Measurements from ENCODE around the gene SMIM10L2A.
"Not testable (repeated sequence)": the region's sequence is repeated elsewhere in the genome, so short reads cannot be mapped to it uniquely, and the experiment has no call there.

The SMIM10L2A gene

DNA sequence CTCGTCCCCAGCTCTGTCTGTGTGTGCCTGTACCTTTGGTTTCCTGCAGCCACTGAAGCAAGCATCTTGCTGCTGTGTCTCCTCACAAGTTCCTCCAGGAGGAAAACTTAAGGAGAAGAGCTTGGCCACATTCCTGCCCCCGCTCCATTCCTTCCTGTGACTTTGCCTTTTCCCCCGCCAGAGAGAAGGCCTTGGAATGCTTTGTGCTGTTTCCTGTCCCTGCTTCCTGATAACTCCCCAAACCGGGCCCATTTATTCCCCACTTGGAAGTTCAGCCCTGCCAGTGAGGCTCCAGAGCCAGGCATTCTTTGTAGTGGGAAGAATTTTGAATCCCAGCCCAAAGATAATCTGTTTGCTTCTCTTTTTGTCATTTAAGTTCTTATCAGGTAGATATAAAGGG is 33.1 kb downstream of the SMIM10L2A start:
- no peak for DNase-seq (ENCODE audit: low read depth, low spot score)

DNA sequence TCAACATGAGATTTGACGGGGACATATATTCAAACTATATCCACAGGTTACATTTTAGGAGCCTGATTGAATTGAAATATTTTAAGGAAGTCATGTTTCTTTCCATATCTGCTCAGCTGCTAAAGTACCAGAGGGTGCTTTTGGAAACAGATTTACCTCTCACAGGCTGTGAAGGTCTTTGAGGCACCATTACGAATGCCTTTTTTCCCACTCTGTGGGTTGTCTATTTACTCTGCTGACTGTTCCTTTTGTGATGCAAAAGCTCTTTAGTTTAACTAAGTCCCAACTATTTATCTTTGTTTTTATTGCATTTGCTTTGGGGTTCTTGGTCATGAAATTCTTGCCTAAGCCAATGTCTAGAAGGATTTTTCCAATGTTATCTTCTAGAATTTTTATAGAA is 40.0 kb downstream of the SMIM10L2A start:
- DNase-seq (ENCODE audit: low read depth, low spot score): not testable (repeated sequence)

DNA sequence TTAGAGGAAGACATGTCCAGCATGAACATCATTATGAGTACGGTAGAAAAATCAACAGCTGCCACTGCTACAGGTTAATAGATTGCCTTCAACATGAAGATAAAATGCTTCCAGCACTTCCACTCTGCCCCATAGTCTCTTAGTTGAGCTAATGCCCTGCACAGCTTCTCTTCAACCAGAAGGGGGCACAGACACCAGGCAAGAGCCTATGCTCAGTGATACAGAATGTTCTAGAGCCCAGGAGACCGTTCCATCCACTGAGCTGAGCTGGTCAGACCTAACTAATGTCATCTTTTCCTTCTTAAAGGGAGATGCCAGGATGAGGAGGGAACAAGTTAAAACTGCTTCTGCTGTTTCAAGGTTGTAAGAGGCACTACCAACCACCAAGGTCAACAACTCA is 42.2 kb downstream of the SMIM10L2A start:
- DNase-seq (ENCODE audit: low read depth, low spot score): no peak

DNA sequence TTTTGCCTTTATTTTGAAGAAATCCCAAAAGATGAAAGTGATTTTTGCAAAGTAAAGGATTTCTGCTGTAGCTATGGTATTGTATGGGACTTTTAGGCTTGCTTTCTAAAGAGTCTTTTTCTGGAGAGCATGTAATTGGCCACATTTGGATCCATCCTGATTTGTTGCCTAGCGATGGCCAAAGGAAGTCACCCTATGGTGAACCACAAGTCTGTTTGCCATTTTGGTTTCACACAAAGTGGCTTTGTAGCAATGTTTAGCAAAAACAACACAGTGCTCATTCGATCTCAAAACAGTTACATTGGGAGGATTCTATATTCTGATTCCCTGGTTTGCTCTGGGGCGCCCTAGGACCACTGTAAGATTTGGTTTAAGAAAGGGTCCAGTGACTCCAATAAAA is 54.6 kb downstream of the SMIM10L2A start:
- DNase-seq (ENCODE audit: low read depth, low spot score): no peak

DNA sequence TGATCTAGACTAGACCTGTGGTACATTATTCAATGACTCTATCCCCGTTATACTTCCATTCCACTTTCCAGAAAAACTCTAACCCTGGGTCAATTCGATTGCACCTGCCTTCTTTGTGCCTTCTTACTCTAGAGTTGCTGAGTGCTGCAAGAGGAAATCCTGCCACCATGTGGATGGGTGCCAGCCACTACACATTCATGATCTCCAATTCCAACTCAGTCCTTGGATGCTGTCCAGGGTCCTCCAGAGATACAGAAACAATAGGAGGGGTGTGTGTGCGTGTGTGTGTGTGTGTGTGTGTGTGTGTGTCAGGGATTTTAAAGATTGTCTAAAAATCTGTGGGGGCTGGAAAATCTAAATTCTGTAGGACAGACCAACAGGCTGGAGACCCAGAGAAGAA is 55.8 kb downstream of the SMIM10L2A start:
- DNase-seq (ENCODE audit: low read depth, low spot score): no peak

Measured in activated naive CD8-positive, alpha-beta T cell treated with anti-CD3 and anti-CD28 coated beads, Interleukin-2, amount 50 U/mL, for 16 hours (primary cell).